Stimulated activated CD4-positive, alpha-beta T cell treated with anti-CD3 and anti-CD28 coated beads, Interleukin-15, amount 100 ng/mL, for 48 hours (primary cell): ENCODE results near the gene TAMALIN.

ENCODE experiments used
- DNase-seq, 2 donors: peaks; one replicate each; pipeline ENCODE4 v3.0.0-alpha.2; 2020; ENCODE audit warnings: low read depth in 2 of 2

The TAMALIN gene

DNA sequence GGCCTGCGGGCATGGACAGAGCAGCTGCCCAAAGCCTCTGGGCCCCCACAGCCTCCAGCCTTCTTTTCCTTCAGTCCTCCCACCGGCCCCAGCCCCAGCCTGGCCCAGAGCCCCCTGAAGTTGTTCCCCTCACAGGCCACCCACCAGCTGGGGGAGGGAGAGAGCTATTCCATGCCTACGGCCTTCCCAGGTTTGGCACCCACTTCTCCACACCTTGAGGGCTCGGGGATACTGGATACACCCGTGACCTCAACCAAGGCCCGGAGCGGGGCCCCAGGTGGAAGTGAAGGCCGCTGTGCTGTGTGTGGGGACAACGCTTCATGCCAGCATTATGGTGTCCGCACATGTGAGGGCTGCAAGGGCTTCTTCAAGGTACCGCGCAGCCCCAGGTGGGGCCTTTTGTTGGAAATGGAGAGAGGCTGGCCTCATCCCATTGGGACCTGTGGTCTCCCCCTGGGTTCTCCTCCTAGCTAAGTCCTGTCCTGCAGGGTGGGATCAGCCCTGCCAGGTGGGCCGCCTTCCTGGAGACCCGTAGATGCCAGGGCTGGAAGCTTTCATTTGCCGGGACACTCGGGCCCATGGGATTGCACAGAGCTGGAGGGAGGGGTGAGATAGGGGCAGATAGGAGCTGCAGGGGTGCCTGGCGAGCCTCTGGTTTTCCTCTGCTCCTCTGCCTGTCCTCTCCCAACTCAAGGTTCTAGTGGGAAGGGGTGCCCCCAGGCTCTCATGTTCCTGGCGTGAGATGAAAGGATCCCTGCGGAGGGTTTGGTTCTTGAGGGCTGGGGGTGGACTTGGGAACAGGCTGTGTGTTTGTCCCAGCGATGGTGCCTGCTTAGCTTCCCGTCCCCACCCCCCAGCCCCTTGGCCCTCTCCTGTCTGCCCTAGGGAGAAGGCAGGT, 48.3 kb downstream of the TAMALIN start:
- DNase-seq, result no peak

DNA sequence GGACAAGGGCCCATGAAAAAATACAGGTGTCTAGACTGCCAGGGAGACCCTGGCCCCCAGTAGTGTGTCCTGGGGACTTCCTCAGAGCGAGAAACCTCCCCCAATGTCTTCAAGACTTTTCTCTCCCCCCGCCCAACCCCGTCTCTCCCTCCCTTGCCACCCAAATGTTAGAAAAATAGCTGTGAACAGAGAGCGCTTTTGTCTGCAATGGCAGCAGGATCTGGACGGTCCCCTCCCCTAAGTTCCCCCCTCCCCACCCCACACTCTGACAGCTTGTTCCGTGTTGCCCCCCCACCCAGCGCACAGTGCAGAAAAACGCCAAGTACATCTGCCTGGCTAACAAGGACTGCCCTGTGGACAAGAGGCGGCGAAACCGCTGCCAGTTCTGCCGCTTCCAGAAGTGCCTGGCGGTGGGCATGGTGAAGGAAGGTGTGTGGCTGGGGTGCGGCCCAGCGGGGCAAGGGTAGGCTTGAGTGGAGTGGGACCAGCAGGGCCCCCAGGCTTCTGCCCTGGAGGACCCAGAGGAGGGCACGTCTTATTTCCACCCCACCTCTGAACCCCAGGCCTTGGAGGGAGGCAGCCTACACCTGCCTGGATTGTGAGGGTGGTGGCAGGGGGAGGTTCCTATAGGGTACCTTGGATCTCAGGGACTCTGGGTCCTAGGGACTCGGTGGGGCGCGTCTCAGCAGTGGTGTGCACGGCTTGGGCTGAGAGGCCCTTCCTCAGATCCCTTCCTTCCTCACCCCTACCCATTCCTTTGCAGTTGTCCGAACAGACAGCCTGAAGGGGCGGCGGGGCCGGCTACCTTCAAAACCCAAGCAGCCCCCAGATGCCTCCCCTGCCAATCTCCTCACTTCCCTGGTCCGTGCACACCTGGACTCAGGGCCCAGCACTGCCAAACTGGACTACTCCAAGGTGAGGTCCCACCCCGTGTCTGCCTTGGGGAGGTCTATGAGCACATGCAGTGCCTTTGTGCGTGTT, 49.3 kb downstream of the TAMALIN start:
- no peak for DNase-seq

DNA sequence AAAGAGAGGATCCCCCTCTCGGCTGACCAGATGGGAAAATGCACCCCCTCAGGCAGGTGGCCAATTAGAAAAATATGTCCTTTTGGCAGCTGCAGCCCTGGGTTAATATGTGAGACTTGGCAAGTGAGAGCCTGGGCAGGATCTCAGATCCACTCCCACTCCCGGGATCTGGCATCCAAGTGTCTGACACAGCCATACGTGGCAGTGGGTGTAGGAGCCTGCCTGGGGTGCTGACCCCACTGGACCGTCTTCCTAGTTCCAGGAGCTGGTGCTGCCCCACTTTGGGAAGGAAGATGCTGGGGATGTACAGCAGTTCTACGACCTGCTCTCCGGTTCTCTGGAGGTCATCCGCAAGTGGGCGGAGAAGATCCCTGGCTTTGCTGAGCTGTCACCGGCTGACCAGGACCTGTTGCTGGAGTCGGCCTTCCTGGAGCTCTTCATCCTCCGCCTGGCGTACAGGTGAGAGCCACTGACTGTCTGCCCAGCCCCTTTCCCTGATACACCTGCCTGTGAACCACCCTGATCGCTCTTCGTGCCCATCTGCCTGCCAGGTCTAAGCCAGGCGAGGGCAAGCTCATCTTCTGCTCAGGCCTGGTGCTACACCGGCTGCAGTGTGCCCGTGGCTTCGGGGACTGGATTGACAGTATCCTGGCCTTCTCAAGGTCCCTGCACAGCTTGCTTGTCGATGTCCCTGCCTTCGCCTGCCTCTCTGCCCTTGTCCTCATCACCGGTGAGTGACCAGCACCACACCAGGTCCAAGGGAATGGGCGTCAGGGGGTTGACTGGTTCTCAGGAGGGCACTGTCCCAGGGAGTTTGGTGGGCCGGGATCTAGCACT, 50.3 kb downstream of the TAMALIN start:
- DNase-seq, result no peak

DNA sequence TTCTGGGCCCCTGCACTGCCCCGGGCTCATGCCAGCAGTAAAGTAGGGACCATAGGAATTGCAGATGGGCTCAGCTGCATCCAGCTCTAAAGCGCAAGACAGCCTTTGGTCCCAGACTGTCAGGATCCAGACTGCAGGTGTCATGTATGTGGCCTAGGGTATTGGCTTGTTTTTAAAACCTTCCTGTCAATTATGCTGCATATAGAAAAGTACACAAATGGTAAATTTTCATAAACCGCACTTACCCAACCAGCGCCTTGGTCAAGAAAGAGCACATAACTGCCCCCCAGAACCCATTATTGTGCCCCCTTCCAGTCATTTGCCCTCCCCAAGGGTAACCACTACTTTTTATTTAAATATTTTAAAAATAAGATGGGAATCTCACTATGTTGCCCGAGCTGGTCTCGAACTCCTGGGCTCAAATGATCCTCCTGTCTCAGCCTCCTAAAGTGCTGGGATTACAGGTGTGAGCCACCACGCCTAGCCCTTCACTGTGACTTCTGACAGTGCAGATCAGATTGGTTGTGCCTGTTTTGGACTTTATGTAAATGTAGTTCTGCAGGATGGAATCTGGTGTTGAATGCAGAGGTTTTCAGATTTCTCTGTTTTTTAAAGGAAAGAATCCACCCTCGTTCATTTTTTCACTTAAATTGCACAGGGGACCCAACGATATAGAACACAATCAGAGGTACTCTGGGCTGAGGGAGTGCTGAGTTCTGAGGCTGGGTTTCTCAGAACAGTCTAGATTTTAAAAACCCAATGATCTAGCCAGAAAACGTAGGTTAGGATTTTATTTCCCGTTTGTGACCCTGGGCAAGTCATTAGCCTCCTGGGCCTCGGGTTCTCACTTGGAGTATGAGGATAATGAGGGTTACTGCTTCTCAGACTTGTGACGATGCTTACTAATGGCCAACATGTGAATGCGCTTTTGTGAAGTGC, 51.2 kb downstream of the TAMALIN start:
- DNase-seq, result no peak

DNA sequence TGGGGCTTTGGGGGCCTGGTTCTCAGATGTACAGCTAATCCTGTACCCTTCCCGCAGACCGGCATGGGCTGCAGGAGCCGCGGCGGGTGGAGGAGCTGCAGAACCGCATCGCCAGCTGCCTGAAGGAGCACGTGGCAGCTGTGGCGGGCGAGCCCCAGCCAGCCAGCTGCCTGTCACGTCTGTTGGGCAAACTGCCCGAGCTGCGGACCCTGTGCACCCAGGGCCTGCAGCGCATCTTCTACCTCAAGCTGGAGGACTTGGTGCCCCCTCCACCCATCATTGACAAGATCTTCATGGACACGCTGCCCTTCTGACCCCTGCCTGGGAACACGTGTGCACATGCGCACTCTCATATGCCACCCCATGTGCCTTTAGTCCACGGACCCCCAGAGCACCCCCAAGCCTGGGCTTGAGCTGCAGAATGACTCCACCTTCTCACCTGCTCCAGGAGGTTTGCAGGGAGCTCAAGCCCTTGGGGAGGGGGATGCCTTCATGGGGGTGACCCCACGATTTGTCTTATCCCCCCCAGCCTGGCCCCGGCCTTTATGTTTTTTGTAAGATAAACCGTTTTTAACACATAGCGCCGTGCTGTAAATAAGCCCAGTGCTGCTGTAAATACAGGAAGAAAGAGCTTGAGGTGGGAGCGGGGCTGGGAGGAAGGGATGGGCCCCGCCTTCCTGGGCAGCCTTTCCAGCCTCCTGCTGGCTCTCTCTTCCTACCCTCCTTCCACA, 52.0 kb downstream of the TAMALIN start:
- DNase-seq, result no peak

GRCh38 chr12:52059582-52060497, 53.1 kb downstream of the TAMALIN start:
- no peak for DNase-seq

- no peak for DNase-seq
Measured at GRCh38 chr12:52060498-52061177, 53.9 kb downstream of the TAMALIN start.

DNA sequence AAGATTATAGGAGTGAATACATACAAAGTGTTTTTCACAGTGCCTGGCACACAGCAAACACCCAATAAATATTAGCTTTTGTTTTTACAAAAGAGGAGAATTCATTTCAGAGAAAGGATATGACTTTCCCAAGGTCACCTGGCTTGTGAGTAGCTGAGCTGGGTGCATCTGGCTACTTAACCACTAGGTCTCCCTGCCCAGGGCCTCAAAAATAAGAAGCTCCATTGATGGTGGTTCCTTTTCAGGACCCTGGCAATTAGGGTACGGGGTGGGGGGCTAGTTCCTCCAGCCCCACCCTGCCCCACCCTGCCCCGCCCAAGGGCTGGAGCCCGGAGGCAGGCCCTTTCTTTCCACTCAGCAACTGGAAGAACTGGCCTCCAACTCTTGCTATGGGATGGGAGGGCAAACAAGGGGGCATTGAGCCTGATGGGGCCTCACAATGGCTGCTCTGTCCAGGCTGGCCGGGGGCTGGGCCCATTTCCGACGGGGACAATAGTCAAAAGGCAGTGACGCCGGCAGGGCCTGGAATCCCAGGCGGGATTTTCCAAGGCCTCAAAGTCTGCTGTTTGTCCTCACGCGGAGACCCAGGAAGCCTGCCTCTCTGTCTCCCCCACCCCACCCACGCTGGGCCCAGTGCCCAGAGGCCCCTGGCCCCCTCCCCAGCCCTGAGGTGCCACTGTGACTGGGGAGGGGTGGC, 54.9 kb downstream of the TAMALIN start:
- no peak for DNase-seq

- DNase-seq, result no peak
Measured at GRCh38 chr12:52062167-52063081, 55.7 kb downstream of the TAMALIN start.

GRCh38 chr12:52063082-52063924, 56.6 kb downstream of the TAMALIN start:
- no peak for DNase-seq

DNA sequence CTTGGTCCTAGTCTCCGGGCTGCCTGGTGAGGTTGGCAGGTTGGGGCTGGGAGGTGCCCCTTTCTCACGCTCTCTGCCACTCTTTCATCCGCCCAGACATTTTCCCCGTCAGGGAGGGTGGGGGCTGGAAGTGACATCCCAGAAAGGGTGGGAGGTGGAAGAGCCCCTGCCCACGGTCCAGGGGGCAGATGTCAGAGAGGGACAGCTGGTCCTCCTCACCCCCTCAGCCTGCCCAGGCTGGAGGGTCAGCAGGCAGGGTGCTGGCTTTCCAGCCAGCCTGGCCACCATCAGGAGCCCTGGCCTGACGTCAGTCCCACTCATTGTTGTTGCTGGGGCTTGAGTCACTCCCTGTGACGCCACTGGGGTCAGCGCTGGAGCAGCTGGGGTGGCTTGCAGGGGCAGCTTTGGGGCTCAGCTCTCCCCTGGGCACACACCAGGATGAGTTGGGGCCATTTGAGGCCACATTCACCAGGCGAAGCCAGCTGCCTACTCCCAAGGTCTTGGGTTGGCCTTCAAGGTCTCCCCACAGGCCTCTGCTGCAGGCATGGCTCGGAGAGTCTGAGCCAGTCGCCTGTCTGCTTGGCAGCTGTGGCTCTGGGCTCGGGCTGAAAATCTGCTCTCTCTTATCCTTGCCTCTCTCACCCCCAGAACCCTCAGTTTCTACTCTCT, 57.4 kb downstream of the TAMALIN start:
- no peak for DNase-seq
